Right kidney (tissue), 1 donor: Measurements from ENCODE around the gene RASGEF1B.

Experiments used
- DNase-seq: peaks from one replicate; pipeline ENCODE4 v3.0.0-alpha.2; 2016

The RASGEF1B gene

DNA sequence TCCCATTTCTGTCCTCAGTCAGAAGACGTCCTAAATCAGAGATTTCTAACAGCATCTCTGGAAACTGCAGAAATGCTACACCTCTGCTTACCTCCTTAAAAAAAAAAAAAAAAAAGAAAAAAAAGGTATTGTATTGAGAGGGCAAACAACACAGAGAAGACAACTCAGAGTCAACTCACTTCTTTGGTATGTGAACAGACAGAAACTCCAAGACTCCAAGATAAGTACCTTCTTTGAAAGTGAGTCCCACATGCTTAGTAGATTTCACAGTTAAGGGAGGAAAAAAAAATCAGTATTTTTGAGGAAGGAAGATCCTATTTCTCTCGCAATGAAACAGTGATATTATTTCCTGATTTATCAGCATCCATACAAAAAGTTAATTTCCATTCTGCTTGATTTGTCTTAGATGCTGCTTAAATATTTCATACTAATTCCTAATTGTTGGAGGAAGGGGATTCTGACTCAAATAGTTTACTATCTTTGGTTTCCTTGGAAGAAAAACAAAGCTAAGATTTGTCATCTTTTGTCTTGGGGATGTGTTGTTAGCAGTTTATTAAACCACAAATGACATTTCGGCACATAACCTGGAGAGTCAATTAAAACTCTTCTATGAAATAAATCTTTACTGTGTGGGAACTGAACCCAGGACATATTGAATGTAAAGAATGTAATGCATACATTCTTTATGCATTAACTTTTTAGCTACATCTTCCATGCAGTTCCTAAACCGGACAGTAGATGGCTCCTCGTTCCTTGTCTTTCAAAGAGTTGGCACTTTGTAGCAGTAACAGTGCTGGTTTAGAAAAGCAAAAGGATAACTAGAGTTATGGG lies 4.7 kb downstream of the RASGEF1B start:
- DNase-seq = peak; percentile 33

GRCh38 chr4:81465406-81466340 lies 6.0 kb downstream of the RASGEF1B start:
- no peak for DNase-seq

- no peak for DNase-seq
Measured at GRCh38 chr4:81460834-81461233, 10.9 kb downstream of the RASGEF1B start.

GRCh38 chr4:81460191-81460701 lies 11.5 kb downstream of the RASGEF1B start:
- DNase-seq = no peak

DNA sequence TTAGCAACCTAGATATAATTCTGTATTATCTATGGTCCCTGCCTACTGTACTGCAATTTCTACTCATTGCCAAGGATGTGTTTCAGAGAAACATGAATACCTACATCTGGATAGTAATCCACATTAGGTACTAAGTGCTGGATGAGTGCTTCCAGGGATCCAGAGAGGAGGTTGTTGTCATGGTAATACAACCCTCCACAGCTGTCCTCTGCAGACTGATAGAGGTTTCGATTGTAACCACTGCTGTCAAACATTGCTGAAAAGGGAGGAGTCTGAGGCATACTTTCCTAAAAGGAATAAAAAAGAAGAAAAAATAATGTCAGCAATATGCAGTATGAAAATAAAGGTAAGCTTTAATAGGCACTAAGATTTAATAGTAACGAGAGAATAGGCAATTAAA lies 12.5 kb downstream of the RASGEF1B start:
- DNase-seq = no peak

DNA sequence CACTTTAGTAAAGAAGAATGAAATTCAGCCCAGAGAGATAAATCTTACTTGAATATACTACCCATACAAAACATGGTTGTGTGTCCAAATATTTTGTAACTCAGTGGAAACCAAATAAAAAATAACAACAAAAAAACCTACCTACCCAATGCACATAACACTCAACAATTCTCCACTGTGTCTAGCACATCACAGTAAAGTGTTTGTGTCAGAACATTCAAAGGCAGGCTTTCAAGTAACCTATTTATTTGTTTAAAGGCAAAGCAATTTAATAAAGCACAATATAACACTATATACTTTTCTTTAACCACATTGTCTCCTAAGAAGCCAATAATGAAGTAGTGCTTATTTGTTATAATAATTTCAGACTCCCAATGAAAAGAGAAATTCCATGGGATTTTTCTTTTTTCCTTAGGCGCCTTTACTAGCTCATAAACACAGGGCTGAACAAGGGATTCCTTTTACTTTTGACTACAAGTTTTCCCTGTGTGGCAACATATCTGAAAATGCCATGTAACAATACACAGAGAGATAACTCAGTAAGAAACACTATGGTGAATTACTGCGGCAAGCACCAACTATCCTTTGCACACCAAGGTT lies 13.7 kb downstream of the RASGEF1B start:
- no peak for DNase-seq

GRCh38 chr4:81457345-81457744 lies 14.4 kb downstream of the RASGEF1B start:
- no peak for DNase-seq

DNA sequence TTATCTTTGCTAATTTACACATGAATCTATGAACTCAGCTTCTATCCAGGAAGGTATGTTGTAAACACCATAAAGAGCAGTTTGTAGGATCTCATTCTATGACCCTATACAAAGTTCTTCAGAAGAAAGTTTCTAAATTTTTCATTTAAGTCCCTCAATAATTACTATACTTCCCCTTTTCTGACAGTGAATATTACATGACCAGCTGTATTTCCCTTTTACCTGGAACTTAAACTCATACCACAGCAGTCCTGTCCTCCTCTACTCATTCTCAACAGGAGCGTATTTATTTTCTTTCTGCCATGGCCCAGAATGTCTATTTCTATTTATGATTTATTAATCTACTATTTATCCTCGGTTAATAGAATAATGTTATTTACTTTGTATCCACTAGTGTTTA lies 15.8 kb downstream of the RASGEF1B start:
- no peak for DNase-seq

- DNase-seq = no peak
Measured at GRCh38 chr4:81454948-81455347, 16.8 kb downstream of the RASGEF1B start.

GRCh38 chr4:81454499-81454898 lies 17.2 kb downstream of the RASGEF1B start:
- DNase-seq = no peak

GRCh38 chr4:81453024-81453423 lies 18.7 kb downstream of the RASGEF1B start:
- DNase-seq = no peak

GRCh38 chr4:81452452-81453006 lies 19.2 kb downstream of the RASGEF1B start:
- DNase-seq = no peak

DNA sequence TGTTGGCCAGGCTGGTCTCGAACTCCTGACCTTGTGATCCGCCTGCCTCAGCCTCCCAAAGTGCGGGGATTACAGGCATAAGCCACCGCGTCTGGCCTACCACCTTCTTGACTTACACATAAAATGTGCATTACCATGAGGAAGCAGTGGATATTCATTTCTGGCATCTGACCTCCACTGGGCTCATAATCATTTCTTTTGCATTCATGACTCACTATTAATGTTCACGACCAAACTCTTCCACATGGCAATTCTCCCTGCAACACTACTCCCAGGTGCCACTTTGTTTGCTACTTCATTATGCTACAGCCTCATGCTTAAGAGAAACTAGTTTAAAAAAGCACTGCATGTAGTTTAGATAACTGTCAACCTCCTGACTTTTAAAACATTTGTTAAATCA lies 22.7 kb downstream of the RASGEF1B start:
- DNase-seq = no peak

DNA sequence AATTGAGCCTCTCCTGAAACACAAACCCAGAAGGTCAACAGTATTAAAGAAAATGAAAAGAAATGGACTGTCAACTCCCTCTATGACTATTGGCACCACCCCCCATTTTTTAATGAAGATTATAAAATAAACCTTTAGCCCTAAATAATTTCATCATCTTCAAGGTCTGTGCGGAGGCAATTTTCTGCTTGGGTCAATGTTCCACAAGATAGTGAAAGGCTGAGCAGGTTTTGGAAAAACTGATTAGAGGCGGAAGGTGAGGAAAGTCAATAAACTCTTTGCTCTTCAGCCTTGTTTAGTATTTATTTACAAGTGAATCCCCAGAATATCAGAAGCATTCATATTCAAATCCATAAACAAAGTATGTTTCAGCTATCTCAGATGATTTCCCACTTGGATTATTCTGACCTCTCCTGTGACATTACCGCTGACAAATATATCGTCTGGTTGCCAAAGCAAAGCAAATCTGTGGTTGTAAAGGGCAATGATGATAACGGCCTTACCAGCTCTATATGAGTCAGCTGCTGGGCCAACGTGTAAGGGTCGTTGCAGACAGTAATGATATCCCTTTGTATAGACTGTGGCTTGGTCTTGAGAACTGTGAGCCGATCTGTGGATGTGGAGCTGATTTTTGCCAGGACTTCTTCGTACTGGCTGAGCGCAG lies 24.0 kb downstream of the RASGEF1B start:
- DNase-seq = no peak

DNA sequence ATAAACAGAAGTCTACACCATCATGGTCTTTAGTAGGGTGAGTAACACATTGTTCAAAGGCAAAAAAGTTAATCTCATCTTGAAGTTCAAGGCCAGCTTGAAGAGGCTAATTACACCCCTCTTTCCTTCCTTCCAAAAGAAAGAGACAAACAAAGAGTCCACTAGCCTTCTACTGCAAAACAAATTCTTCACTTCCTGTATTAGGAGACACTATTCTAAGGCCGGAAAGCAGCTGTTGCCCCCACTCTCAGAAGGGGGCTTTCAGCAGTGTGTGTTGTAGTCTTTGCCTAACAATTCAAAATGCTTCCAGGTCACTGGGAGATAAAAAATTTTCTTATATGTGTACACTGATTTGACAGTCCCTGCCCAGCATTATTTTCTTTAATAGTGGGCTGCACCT lies 25.1 kb downstream of the RASGEF1B start:
- no peak for DNase-seq

DNA sequence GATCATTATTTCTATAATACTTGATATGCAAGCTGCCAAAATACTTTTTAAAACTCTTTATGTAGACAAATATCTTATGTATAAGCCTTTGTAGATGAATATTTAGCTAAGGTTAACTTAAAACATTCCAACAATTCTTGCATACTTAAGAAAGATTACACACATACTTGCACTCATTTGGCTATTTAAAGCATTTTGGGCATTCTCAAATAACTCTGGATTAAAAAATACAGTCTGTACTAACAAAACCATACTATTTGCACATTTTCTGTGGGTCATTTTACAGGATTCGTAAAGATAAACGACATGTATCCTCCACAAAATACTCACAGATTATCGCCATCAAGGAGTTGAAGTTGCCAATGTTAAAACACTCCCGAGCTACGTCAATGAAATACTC lies 26.5 kb downstream of the RASGEF1B start:
- DNase-seq = no peak

DNA sequence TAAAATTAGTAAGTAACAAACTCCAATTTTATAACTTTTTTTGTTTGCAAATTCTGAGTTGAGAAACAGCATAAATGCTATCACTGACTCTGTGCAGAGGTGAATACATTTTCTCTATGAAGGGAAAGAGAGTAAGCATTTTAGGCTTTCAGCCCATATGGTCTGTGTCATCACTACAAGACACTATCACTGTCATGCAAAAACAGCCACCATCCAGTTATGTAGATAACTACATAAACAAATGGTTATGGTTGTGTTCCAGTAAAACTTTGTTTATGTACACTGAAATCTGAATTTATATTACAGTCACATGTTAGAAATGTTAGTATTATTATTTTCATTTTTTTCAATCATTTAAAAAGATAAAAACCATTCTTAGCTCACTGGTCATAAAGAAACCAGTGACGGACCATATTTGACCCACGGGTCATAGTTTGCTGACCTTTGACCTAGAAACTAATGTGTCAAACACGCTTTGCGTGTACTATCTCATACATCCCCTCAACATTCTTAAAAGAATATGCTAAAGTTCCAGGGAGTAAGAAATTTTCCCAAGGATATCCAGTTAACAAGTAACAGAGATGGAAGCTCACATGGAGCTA lies 29.1 kb downstream of the RASGEF1B start:
- DNase-seq = no peak

- no peak for DNase-seq
Measured at GRCh38 chr4:81440949-81441348, 30.8 kb downstream of the RASGEF1B start.

DNA sequence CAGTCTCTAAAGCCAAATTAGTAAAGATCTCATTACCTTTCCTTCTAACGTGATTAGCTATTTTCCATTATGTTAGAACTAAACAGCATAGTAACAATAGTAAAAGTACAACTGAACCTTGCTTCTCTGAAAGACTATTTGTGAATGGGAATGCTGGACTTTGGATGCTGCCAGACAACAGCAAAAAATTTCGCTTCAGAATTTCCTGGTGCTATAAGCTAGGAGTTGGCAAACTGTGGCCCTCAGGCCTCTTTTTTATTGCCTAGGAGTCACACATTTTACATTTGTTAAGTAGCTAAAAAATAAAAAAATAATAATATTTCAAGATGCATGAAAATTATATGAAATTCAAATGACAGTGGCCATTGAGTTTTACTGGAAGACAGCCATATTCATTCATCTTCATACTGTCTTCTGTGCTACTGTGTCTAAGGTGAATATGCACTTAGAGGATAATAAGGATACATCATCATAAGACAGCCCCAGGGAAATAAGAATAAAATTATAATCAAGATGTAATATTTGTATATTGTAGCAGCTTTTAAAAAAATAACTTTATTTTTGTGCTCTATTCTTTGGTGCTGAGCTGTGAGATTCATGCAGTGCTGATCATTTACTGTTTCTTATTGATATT lies 34.6 kb downstream of the RASGEF1B start:
- DNase-seq = no peak

DNA sequence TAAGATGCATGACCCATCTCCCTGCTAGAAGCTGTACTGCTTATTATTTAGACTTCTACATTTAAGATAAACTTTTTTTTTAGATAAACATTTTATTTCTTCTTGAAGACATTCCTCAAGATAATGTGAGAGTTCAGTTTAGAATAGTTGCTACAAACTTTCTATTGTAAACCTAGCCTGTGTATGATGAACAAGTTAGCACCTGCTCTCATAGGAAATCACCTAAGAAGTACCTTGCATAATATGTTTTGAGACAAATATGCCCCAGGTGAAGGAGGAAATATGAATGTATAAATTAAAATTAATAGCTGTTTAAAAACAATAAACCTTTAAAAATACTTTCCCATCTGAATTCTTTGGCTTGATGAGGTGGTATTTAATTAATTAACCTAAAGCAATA lies 35.6 kb downstream of the RASGEF1B start:
- no peak for DNase-seq

DNA sequence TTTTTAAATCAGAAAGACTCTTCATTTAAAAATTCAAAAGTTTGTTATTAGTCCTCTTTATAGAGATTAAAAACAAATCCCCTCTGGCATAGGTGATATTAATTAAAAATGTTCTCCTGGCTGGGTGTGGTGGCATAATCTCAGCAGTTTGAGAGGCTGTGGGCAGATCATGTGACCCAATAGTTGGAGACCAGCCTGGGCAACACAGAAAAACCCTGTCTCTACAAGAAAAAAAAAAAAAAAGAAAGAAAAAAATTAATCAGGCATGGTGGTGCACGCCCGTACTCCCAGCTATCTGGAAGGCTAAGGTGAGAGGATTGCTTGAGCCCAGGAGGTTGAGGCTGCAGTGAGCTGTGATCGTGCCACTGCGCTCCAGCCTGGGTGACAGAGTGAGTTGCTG lies 38.9 kb downstream of the RASGEF1B start:
- DNase-seq = no peak
